ENCODE results near the gene CDC5L.

GRCh38 chr6:44359973-44360372 is 27.5 kb upstream of the CDC5L start:
- no peak for TF ChIP-seq EZH2 (IDR thresholded peaks at IDR 0.05; ENCODE audit: low read length)
- TF ChIP-seq CTCF (optimal IDR thresholded peaks at IDR 0.05 in 1 of 3, IDR thresholded peaks at IDR 0.05 in 1 of 3, conservative IDR thresholded peaks at IDR 0.05 in 1 of 3; ENCODE audit: extremely low read depth in 1 of 3, insufficient read depth in 2 of 3, low read length in 3 of 3) = no peak
